HG02943 (cell line): ENCODE measurements around the gene ASXL2.

ENCODE experiments used
- ATAC-seq: cut with Tn5 transposase; IDR thresholded peaks from one replicate; pipeline ENCODE4 v1.9.1; 2021; ENCODE audit warnings: mild to moderate bottlenecking, low read depth, moderate library complexity; ENCODE audit not compliant: unreplicated experiment

ASXL2 gene

GRCh38 chr2:25808006-25808383, 70.3 kb downstream of the ASXL2 start:
- ATAC-seq, result no peak

DNA sequence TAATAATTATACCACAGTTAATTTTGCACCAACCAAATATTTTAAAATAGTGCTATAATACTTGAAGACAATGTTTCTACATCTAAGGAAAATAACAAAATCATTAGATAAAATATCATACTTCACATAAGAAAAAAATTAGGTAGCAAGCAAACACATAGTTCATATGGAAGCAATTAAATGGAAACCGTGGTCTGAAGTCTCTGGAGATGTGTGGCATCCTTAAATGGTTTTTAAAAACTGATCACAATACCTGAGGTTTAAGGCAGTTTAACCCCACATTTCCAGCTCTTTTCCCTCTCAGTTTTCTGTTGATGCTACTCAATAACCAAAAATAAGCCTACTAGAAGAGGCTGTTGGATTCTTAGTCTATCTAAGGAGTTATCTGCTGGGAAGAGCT, 71.3 kb downstream of the ASXL2 start:
- ATAC-seq, result no peak

GRCh38 chr2:25805987-25806386, 72.3 kb downstream of the ASXL2 start:
- ATAC-seq, result no peak

- no peak for ATAC-seq
Observed at GRCh38 chr2:25804338-25804737, 73.9 kb downstream of the ASXL2 start.

GRCh38 chr2:25799301-25799700, 79.0 kb downstream of the ASXL2 start:
- no peak for ATAC-seq

DNA sequence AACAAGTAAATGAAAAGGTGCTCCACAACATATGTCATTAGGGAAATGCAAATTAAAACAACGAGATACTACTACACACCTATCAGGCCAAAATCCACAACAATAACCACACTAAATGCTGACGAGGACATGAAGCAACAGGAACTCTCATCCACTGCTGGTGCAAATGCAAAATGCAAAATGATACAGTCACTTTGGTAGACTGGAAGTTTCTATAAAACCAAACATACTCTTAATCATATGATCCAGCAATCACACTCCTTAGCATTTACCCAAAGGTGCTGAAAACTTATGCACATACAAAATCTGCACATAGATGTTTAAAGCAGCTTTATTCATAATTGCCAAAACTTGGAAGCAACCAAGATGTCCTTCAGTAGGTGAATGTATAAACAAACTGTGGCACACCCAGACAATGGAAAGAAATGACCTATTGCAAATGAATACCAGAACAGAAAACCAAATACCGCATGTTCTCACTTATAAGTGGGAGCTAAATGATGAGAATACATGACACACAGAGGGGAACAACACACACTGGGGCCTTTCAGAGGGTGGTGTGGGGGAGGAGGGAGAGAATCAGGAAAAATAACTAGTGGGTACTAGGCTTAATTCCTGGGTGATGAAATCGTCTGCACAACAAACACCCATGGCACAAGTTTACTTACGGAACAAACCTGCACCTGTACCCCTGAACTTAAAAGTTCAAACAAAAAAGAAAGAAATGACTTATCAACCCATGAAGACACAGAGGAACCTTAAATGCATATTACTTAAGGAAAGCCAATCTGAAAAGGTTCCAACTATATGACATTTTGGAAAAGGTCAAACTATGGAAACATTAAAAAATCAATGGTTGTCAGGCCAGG, 80.4 kb downstream of the ASXL2 start:
- ATAC-seq, result no peak

DNA sequence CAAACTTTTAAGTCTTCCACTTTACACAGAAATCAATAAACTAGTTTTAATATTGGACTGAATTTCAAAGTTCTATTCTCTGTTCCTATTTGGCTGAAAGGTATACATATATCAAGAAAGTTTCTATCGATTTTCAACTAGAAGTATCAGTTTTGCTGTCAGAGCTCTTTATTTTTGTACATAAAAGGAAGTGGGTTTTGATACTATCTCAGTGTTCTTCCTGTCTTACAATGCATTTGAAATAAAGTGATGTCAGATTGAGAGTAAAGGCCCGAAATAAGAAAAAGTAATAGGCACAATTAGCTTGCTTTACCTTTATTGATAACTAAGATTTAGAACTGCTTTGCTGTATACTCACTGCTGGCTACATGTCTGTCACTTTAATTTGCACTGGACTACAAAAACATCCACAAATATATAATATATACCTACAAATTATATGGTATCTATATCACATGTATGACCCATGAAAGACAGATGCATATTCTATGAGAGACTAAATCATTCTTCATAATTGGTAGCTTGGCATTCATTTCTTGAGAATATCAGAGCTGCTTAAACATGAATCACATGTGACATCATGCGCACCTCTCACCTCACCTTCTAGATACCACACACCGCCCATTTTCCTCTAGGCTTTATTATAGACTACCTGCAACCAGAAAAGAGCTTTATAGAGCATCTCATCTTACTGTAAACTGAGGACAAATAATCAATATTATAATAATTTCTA, 83.6 kb downstream of the ASXL2 start:
- ATAC-seq, result peak; percentile 60

DNA sequence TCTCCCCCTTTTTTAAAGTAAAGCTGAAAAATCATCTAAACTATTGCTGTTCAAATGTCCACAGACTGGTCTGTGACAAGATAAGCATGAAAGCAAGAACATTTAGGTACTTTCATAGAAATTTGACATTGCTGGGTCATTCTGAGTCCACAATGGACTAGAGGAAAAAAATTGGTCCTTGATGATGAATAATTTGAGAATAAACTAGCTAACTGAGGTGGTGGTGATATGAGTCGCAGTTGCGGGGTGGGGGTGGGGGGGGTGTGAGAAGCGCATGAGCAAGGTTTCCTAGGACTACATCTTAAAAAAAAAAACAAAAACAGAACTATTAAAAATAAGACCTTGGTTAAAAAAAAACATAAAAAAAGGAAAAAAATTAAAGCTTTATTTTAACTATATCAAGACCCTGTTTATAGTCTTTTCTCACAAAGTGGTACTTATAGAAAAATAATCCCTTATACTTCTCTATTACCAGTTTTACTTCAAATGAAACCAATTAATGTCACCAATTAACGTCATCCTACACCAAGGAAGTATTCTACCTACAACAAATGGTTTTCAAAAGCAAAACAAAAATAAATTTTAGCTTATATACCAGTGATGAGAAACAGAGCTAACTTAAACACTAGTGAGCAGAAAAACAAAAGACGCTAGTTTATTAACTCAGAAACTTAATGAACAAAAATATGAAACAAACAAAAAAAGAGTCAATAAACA, 88.1 kb downstream of the ASXL2 start:
- no peak for ATAC-seq

- no peak for ATAC-seq
Observed at GRCh38 chr2:25788457-25788856, 89.8 kb downstream of the ASXL2 start.

GRCh38 chr2:25787020-25787419, 91.3 kb downstream of the ASXL2 start:
- ATAC-seq, result no peak

DNA sequence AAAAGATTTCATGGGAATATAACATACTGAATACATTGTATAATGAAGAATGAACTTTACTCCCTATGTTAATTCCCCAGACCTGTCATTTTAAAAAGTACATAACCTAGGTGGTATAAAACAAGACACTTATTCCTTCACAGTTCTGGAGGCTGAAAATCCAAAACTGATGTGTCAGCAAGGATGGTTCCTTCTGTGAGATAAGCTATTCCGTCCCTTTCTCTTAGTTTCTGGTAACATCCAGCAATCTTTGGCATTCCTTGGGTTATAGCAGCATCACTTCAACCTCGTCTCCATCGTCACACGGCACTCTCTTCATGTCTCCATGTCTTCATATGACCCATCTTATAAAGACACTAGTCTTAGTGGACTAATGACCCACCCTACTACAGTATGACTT, 93.9 kb downstream of the ASXL2 start:
- no peak for ATAC-seq

GRCh38 chr2:25777077-25777476, 101.2 kb downstream of the ASXL2 start:
- ATAC-seq, result no peak

- ATAC-seq, result no peak
Observed at GRCh38 chr2:25772078-25772477, 106.2 kb downstream of the ASXL2 start.

DNA sequence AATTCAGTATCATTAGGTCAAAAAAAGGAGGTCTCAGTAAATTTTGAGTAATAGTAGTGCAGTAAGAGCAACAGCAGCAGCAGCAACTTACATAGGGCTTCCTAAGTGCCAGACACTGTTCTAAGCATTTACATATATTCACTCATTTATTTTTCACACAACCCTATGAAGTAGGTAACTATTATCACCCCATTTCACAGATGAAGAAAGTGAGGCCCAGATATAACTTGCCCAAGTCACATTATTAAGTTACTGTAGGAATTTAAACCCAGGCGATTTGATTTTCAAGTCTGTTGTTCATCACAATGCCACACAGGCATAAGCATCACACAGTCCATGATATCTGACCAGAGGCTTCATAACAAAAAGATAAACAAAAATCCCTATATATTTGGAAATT, 114.7 kb downstream of the ASXL2 start:
- ATAC-seq, result no peak

DNA sequence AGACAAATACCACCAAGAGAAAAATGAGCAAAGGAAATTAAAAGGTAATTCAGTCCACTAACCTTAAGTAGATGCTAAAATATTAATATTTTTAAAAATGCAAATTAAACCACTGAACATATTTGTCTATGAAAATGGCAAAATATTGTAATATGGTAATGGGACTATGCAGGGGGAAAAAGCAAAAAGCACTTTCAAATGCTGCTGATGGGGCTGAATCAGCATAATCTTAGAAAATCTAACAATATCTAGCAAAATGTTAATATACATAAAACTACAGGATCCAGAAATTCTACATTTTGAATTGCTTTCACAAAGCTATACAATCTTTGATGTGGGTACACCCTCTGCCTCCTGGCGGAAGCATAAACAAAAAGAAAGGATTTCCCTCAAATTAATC, 118.0 kb downstream of the ASXL2 start:
- ATAC-seq, result no peak

DNA sequence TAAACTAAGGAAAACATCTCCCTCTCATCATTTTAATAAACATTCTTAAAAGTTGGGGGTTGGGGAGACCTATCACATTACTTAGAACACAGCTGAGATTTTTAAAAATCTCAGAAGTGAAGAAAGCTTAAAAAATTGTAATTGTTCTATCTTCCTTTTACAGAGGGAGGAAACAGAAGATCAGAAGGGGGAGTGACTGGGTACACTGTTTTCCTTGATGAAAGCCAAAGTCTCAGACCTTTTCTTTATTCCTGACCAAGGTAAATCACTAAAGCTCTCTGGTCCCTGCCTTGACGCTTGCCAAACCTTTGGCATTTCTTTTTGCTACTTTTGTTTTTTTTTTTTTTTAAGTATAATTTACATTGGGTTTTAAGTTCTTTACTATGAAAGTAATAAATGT, 119.9 kb downstream of the ASXL2 start:
- no peak for ATAC-seq

DNA sequence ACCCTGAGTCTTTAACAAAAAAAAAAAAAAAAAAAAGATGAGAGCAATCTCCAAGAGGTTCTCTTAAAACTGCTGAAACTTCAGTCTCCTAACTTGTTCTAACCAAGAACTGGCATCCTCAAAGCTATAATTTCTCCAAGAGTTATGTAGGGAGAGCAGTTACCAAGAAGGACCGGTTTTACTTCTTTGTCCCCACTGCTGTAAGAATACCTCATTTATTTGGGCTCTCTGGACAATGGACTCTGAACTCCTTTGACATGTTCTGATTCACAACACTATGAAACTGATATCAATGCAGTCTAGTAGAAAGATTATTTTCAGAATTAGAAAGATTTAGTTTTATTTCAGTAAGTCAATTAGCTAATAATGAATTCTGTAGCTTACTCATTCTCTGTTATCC, 120.4 kb downstream of the ASXL2 start:
- no peak for ATAC-seq

GRCh38 chr2:25756536-25756935, 121.8 kb downstream of the ASXL2 start:
- no peak for ATAC-seq

DNA sequence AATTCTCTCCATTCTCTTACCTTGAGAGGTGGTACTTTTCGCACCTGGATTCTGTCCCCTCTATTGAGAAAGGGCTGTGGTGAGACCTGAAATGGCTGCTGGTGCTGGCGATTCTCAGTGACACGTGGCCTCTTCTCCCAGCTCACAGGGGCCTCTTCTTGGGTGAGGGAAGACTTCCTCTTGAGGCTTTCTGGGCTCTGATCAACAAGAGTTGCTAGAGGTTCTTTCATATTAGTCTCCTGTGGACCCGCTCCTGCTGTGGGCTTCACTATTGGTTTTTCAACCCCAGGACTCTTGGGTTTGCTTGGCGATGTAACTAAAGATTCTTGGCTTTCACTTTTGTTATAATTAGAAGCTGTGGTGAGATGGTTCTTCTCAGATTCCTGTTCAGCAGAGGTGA, 128.6 kb downstream of the ASXL2 start:
- no peak for ATAC-seq

DNA sequence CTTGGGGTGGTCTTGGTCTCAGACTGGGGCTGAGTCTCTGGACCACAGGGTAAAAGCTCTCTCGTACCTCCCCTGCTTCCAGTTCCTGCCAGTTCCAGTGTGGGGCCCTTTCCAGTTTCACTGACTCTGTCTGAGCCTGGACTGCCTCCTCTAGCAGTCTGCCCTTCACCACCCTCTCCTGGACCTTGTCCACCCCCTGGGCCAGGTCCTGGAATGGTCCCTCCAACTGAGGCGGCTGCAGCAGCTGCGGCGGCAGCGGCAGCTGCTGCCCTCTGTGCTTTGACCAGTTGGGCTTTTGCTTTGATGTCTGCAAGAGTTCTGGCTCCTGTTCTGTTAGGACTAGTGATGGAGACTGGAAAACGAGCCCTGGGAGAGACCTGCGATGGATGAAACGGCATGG, 134.2 kb downstream of the ASXL2 start:
- no peak for ATAC-seq

DNA sequence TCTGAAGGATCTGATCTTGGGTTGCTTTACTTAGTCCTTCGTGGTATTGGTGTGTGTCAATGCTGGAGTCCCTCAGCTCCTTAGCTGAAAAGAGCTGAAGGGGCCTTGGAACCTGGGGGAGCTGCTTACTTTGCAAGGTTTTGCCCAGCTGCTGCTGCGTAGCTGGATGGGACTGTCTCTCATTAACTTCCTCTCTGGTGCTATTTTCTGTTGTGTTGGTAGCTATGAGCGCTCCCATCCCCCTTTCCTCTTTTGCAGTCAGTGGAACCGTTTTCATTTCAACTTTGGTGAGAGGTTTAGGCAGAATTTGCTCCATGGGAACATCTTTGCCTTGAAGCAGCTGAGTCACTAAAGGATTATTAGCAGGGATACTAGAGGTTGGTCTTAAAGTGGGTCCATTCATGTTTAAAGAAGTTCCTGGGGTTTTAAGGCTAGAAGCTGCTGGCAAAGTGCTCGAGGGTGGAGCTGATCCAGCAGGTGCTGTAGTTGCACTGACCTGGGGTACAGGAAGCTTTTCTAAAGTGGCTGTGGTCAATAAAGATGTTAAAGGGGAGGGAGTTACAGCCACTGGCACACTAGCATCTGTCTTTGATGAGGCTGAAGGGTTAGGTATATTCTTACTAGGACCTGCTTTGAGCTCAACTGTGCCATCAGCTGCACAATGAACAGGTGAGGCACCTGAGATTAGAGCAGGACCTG, 135.0 kb downstream of the ASXL2 start:
- ATAC-seq, result no peak
